Liver (tissue), 9 donors: ENCODE data around the gene CPT1B. TPM values are rescaled to one million over a fixed set of nuclear protein-coding genes. Genes with fewer than 3 reads are reported as not detected.
A peak's percentile ranks its signal among the peaks of the same experiment; 100 is the strongest.

Source experiments
- DNase-seq: peaks from one replicate; pipeline ENCODE4 v3.0.0-alpha.2; 2017; ENCODE audit warnings: low spot score
- H3K27ac ChIP-seq, 2 donors: one replicate each; pipeline ENCODE4 v1.7.0; 2013; ENCODE audit warnings: inconsistent platforms in 2 of 2, low read length in 2 of 2, control low read depth in 1 of 2, low read depth in 1 of 2, mild to moderate bottlenecking in 1 of 2
- H3K27me3 ChIP-seq, 4 donors: one replicate each; pipeline versions ENCODE4 v1.6.1 to v1.7.0; 2013; ENCODE audit warnings: low read length in 3 of 4, inconsistent platforms in 1 of 4, mild to moderate bottlenecking in 1 of 4, moderate library complexity in 1 of 4; ENCODE audit not compliant: control insufficient read depth in 4 of 4, insufficient read depth in 4 of 4
- H3K36me3 ChIP-seq, 4 donors: one replicate each; pipeline versions ENCODE4 v1.6.1 to v1.7.0; 2013; ENCODE audit warnings: low read length in 3 of 4, mild to moderate bottlenecking in 3 of 4, low read depth in 1 of 4, moderate library complexity in 1 of 4; ENCODE audit not compliant: control insufficient read depth in 4 of 4, insufficient read depth in 3 of 4
- H3K4me1 ChIP-seq, 4 donors: one replicate each; pipeline versions ENCODE4 v1.6.1 to v1.7.0; 2013; ENCODE audit warnings: low read length in 3 of 4, mild to moderate bottlenecking in 3 of 4, moderate library complexity in 1 of 4; ENCODE audit not compliant: control insufficient read depth in 4 of 4, insufficient read depth in 4 of 4
- H3K4me3 ChIP-seq, 3 donors: one replicate each; pipeline versions ENCODE4 v1.6.1 to v1.7.0; 2013; ENCODE audit warnings: low read length in 3 of 3, control low read depth in 1 of 3, low read depth in 1 of 3, mild to moderate bottlenecking in 1 of 3
- H3K9ac ChIP-seq, 2 donors: one replicate each; pipeline ENCODE4 v1.7.0; 2013; ENCODE audit warnings: low read length in 2 of 2, mild to moderate bottlenecking in 2 of 2, moderate library complexity in 2 of 2, control low read depth in 1 of 2, low read depth in 1 of 2
- H3K9me3 ChIP-seq, 4 donors: one replicate each; pipeline versions ENCODE4 v1.6.1 to v1.7.0; 2013; ENCODE audit warnings: low read length in 3 of 4; ENCODE audit not compliant: control insufficient read depth in 4 of 4
- ATF3 ChIP-seq: IDR thresholded peaks from 2 replicates; pipeline ENCODE4 v1.6.1; 2016; ENCODE audit warnings: antibody characterized with exemption
- CTCF ChIP-seq: fragments of 150-350 bp; IDR thresholded peaks from 2 replicates; pipeline ENCODE4 v1.5.1; 2017; ENCODE audit warnings: improper control_type of control experiment, low read depth, low read length; ENCODE audit not compliant: missing input control
- FOXA1 ChIP-seq: IDR thresholded peaks from 2 replicates; pipeline ENCODE4 v1.6.1; 2016; ENCODE audit warnings: antibody characterized with exemption
- FOXA2 ChIP-seq: IDR thresholded peaks from 2 replicates; pipeline ENCODE4 v1.6.1; 2016; ENCODE audit warnings: antibody characterized with exemption
- GABPA ChIP-seq, 2 donors: IDR thresholded peaks in 1 of 2; conservative IDR thresholded peaks in 1 of 2; 2 replicates each; pipeline ENCODE4 v1.6.1; 2016; ENCODE audit warnings: antibody characterized with exemption in 2 of 2, mild to moderate bottlenecking in 1 of 2, moderate library complexity in 1 of 2
- HNF4A ChIP-seq, 2 donors: conservative IDR thresholded peaks; 2 replicates each; pipeline ENCODE4 v1.6.1; 2016; ENCODE audit warnings: antibody characterized with exemption in 2 of 2, mild to moderate bottlenecking in 2 of 2
- HNF4G ChIP-seq: IDR thresholded peaks from 2 replicates; pipeline ENCODE4 v1.6.1; 2016; ENCODE audit warnings: antibody characterized with exemption
- MAX ChIP-seq: IDR thresholded peaks from 2 replicates; pipeline ENCODE4 v1.6.1; 2016; ENCODE audit warnings: antibody characterized with exemption
- NR2F2 ChIP-seq: IDR thresholded peaks from 2 replicates; pipeline ENCODE4 v1.6.1; 2016; ENCODE audit warnings: antibody characterized with exemption
- RAD21 ChIP-seq, 2 donors: IDR thresholded peaks; 2 replicates each; pipeline ENCODE4 v1.6.1; 2016; ENCODE audit warnings: antibody characterized with exemption in 2 of 2, mild to moderate bottlenecking in 2 of 2
- REST ChIP-seq: IDR thresholded peaks from 2 replicates; pipeline ENCODE4 v1.6.1; 2016; ENCODE audit warnings: antibody characterized with exemption, mild to moderate bottlenecking
- RXRA ChIP-seq, 2 donors: IDR thresholded peaks; 2 replicates each; pipeline ENCODE4 v1.6.1; 2017 to 2018; ENCODE audit warnings: antibody characterized with exemption in 2 of 2, mild to moderate bottlenecking in 1 of 2
- TAF1 ChIP-seq: conservative IDR thresholded peaks from 2 replicates; pipeline ENCODE4 v1.6.1; 2016; ENCODE audit warnings: antibody characterized with exemption, mild to moderate bottlenecking
- YY1 ChIP-seq: IDR thresholded peaks from 2 replicates; pipeline ENCODE4 v1.6.1; 2016; ENCODE audit warnings: antibody characterized with exemption, mild to moderate bottlenecking
- WGBS: extraction: QIAGEN DNeasy Blood & Tissue Kit; methylation state at CpG from one replicate; pipeline ENCODE4 v1.1.7; 2013; 5-methylcytosine and 5-hydroxymethylcytosine counted together
- polyA plus RNA-seq, 2 donors: library from polyadenylated mRNA; stranded (reverse) in 1 of 2; unstranded in 1 of 2; fragments of 200-250 nt in 1 of 2; fragments of >200 nt in 1 of 2; fragmentation: Nextera tagmentation in 1 of 2; extraction: Ambion mirVana in 1 of 2; gene quantifications; one replicate each; pipeline versions ENCODE4 v1.2.1 to v1.2.3, GENCODE V29; 2013 to 2015
- total RNA-seq, 2 donors: library from RNA; depleted of rRNA; stranded (reverse); fragments of >200 nt; gene quantifications; one replicate each; pipeline ENCODE4 v1.2.3, GENCODE V29; 2014
- donor health status: healthy.
- donor health status: healthy.
- donor health status: healthy.
- donor health status: healthy.
- donor health status: healthy.

Gene CPT1B
- total and polyA plus RNA-seq, 4 donors: 3.0 to 13.6 (median 4.9) TPM

- TF ChIP-seq CTCF (peak; percentile 96), MAX (no peak)
Measured at GRCh38 chr22:50562523-50563412, 15.5 kb downstream of the CPT1B start, which contains the start of gene SYCE3 (continued).

- Histone ChIP-seq H3K9me3 (no peaks in the 10 kb centered on the region), H3K27me3 (no peaks in the 10 kb centered on the region), H3K9ac (no peak overlapping the region), H3K27ac (no peak overlapping the region), H3K4me1 (peaks cover 0 to 8% (median 4%) of the 10 kb centered on the region in 4 donors), H3K4me3 (no peak overlapping the region), H3K36me3 (no peaks in the 10 kb centered on the region)
- WGBS: 79% methylated on average over 29 of the region's 34 CpGs
- no peak for TF ChIP-seq RAD21 (IDR thresholded peaks at IDR 0.05)
- no peak for TF ChIP-seq HNF4A (conservative IDR thresholded peaks at IDR 0.05)
- no peak for TF ChIP-seq YY1
- TF ChIP-seq REST: no peak
- no peak for TF ChIP-seq RXRA (IDR thresholded peaks at IDR 0.05)
- no peak for TF ChIP-seq NR2F2
- no peak for TF ChIP-seq GABPA (IDR thresholded peaks at IDR 0.05 in 1 of 2, conservative IDR thresholded peaks at IDR 0.05 in 1 of 2)
- no peak for TF ChIP-seq FOXA1
- TF ChIP-seq TAF1: no peak
- no peak for TF ChIP-seq ATF3
- no peak for TF ChIP-seq FOXA2
- TF ChIP-seq MAX: no peak
- TF ChIP-seq HNF4G: no peak
- DNase-seq: no peak
Measured at GRCh38 chr22:50561401-50562358, 16.5 kb downstream of the CPT1B start.
